ENCODE measurements around the gene VAV1.
"Not testable (repeated sequence)": the region's sequence is repeated elsewhere in the genome, so short reads cannot be mapped to it uniquely, and the experiment has no call there.

Gene VAV1

GRCh38 chr19:6790194-6791128 is 18.0 kb downstream of the VAV1 start:
- DNase-seq (ENCODE audit: low spot score) = no peak

GRCh38 chr19:6791237-6791636 is 18.7 kb downstream of the VAV1 start:
- no peak for DNase-seq (ENCODE audit: low spot score)

DNA sequence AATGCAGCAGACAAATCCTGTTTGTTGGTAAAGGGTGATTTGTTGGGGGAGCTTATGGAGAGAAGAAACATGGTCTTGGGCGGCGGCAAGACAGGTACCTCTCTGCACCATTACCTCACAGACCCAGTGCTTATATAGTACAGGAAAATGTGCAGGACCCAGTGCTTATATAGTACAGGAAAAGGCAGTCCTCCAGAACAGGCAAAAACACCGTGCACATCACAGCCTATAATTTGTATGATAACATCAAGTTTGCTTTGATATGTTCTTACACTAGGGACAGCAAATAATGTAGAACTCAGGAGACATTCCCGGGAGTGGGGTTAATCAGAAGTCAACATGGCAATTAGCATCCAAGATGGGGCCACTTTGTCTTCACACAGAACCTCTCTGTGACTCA is 20.9 kb downstream of the VAV1 start:
- no peak for DNase-seq (ENCODE audit: low spot score)

DNA sequence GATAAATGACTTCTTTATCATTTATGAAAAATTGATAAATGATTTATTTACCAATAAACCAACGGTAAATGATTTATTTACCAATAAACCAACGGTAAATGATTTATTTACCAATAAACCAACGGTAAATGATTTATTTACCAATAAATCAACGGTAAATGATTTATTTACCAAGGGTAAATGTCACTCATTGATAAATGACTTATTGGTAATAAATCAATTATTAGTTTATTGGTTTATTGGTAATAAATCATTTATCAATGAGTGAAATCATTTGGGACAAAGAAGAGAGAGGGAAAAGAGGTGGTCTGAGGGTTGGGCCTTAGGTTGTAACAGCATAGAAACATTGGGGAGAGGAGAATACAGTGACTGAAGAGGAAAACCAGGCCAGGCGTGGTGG is 21.5 kb downstream of the VAV1 start:
- no peak for DNase-seq (ENCODE audit: low spot score)

DNA sequence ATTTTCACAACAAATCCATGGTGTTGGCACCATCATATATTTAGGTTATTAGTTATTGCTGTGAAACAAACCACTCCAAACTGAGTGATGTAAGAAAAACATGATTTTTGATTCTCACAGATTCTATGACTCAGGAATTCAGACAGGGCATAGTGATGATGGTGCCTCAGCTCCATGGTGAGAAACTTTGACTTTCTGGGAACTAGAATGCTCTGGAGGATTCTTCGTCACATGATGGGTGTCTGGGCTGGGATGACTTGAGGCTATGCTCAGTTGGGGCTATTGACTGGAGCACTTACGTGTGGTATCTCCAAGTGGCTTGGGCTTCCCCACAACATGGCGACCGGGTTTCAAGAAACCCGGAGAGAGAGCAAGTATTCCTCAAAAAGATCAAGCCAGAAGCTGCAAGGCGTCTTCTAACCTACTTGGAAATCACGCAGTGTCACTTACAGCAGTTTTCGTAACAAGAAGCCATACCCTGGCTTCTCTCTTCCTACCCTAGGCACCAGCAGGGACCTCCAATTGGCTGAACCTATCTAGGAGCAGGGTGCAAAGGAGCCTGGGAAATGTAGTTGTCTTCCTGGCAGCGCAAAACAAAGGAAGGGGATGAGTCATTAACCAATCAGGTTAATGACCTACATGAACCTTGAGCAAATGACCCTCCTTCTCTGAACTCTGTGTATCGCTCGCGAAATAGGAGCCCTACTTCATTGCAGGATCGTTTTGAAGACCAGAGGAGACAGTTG is 22.4 kb downstream of the VAV1 start:
- DNase-seq (ENCODE audit: low spot score) = no peak

DNA sequence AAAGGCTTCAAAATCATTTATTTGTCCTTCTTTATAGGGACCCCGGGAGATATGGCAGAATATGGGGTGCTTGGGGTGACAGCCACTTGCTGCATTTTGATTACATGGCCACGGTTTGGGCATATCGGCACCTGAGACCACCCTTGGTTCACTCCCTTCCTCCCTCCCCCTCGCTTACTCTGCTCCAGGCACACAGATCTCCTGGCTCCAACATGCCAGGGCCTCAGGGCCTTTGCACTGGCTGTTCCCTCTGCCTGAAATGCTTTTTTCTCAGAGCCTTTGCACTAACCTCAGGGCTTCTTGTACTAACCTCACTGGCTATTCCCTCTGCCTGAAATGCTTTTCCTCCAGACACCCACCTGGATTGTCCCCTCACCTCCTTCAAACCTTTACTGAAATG is 23.8 kb downstream of the VAV1 start:
- no peak for DNase-seq (ENCODE audit: low spot score)

DNA sequence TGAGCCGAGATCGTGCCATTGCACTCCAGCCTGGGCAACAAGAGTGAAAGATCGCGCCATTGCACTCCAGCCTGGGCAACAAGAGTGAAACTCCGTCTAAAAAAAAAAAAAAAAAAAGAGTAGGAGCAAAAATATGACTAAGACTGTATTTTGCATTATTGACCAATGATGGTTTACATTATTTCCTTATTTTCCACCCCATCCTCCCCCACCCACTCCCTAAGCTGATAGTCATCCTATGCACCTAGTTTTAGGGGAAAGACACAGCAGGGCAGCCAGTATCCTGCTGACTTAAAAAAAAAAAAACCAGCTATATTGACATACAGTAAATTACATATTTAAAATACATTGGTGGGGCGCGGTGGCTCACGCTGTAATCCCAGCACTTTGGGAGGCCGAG is 25.1 kb downstream of the VAV1 start:
- DNase-seq (ENCODE audit: low spot score) = no peak

GRCh38 chr19:6800160-6800790 is 27.8 kb downstream of the VAV1 start:
- not testable (repeated sequence) for DNase-seq (ENCODE audit: low spot score)

GRCh38 chr19:6800991-6801484 is 28.5 kb downstream of the VAV1 start:
- peak; percentile 52 for DNase-seq (ENCODE audit: low spot score)

DNA sequence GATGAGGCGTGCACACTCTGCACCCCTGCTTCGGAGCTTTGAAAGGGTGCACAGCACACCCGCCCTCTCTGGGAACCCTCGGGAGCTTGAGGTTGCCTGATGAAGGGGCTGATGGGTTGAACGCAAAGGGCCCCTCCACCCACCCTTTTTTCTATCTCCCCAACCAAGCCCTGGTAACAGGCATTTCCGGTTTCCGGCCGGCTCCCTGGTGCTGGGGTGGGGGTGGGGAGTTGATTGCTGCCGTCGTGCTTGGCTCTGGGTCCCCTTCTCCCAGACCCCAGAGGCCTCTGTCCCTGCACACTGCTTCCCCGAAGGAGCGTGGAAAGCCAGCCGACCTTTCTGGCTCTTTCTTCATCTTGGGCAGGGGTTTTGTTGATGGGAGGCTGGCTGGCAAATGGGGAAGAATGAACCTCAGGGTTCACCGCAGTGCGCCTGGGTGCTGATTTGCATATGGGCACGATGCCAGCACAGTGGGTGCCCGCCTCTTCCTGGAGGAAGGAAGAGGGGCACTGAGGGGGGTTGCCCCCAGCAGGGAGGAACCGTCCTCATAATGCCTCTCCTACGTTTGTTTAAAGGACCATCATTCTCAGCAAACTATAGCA is 29.1 kb downstream of the VAV1 start:
- DNase-seq (ENCODE audit: low spot score) = peak; percentile 25

DNA sequence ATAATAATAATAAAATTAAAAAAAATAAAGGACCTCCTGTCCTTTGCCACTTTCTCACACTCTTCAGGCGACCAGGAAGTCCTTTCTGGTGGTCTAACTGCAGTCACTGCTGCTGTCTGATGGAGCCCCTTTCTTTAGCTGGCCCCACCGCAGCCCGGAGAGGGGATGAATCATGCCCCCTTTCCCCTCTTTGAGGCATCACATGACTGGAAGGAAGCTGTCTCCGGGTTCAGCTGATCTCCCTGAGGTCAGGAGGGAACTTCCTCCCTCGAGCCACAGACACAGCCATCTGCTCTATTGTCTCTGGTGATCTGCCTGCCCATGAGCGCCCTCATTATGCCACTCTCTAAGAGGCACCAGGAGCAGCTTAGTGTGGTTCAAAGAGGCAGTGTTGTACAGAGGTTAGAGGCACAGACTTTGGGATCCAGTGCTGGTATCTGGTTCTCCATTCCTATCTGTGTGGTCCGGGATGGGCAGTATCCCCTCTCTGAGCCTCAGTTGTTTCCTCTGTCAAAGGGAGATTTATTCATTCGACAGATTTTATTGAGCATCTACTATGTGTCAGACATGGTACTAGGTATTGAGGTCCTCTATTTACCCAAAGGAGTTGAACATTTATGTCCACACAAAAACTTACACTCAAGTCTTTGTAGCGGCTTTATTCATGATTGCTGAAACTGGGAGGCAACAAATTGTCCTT is 30.0 kb downstream of the VAV1 start:
- DNase-seq (ENCODE audit: low spot score) = no peak

GRCh38 chr19:6803036-6803404 is 30.5 kb downstream of the VAV1 start:
- DNase-seq (ENCODE audit: low spot score) = no peak

DNA sequence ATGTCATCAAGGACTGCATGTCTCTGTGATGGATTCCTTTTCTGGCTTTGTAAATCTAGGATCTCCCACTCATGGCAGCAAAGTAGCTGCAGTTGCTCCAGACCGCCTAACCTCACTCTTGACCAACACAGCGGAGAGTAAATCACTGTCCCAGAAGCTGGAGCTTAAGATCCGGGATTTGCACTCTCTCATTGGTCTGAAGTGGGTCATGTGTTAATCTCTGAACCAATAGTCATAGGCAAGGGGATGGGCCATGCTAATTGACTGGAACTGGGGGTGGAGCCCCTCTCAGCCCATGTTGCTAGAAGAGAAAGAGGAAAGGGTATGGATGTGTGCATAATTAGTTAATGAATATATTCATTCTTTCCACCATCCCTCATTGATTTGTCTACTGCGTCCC is 34.0 kb downstream of the VAV1 start:
- no peak for DNase-seq (ENCODE audit: low spot score)

- no peak for DNase-seq (ENCODE audit: low spot score)
These were observed 34.8 kb downstream of the VAV1 start for GRCh38 chr19:6807291-6807690.

DNA sequence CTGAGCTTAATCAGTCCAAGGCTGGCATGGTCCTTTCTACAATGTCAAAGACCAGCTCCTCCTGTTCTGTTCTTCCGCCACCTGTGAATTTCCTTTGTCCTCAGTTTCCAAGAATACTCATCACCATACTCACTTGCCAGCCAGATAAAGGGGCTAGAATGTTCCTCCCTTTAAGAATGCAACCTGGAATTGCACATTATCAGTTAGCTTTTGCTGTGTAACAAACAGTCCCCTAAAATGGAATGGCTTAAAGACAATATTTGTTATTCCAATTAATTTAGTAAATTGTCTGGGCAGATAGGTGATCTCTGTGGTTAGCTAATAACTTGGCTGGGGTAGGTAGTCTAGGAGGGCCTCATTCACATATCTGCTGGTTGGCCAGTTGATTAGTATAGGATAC is 36.0 kb downstream of the VAV1 start:
- no peak for DNase-seq (ENCODE audit: low spot score)

DNA sequence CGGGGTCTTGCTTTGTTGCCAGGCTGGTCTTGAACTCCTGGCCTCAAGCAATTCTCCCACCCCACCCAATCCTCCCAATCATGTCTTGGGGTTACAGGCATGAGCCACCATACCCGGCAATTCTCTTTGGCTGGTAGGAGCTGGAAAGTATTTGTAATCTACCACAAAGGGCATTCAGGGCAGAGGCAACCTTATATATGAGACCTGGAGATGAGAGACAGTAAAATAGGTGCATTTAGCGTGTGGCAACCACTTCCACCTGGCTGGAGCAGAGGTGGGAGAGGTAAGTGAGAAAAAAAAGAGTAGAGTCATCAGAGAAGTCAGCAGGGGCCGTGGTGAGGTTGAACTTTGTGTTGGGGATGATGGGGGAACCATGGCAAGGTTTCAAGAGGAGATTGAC is 36.8 kb downstream of the VAV1 start:
- DNase-seq (ENCODE audit: low spot score) = no peak

- no peak for DNase-seq (ENCODE audit: low spot score)
These were observed 38.9 kb downstream of the VAV1 start for GRCh38 chr19:6811378-6811777.

GRCh38 chr19:6811906-6812305 is 39.4 kb downstream of the VAV1 start:
- DNase-seq (ENCODE audit: low spot score) = peak; percentile 68

GRCh38 chr19:6812612-6813011 is 40.1 kb downstream of the VAV1 start:
- DNase-seq (ENCODE audit: low spot score) = no peak

DNA sequence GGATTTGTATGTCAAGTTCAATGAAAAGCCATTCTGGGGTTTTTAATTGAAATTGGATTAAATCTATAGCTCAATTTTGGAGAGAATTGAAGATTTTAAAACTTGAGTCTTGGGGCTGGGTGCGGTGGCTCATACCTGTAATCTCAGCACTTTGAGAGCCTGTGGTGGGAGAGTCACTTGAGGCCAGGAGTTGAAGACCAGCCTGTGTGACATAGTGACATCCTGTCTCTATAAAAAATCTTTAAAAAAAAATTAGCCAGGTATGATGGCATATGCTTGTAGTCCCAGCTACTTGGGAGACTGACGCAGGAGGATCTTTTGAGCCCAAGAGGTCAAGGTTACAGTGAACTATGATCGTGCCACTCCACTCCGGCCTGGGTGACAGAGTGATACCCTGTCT is 41.2 kb downstream of the VAV1 start:
- no peak for DNase-seq (ENCODE audit: low spot score)

DNA sequence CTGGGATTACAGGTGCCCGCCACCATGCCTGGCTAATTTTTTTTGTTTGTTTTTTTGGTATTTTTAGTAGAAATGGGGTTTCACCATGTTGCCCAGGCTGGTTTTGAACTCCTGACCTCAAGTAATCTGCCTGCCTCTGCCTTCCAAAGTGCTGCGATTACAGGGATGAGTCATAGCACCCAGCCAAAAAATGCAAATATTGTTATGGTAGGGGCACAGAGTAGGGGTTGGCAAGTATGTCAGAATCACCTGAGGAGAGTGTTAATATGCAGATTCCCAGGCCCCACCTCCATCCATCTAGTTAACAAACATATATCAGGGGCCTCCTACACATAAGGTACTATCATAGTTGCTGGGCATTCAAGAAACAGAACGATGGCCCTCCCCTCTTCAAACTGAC is 44.7 kb downstream of the VAV1 start:
- no peak for DNase-seq (ENCODE audit: low spot score)

- DNase-seq (ENCODE audit: low spot score) = no peak
These were observed 45.7 kb downstream of the VAV1 start for GRCh38 chr19:6818246-6818645.

Data from AG20443 (cell line).